Stimulated activated CD4-positive, alpha-beta T cell treated with anti-CD3 and anti-CD28 coated beads, TNF-alpha, amount 100 ng/mL, for 4 hours (primary cell): ENCODE results near the gene DRAM1.
"Not testable (repeated sequence)": the region's sequence is repeated elsewhere in the genome, so short reads cannot be mapped to it uniquely, and the experiment has no call there.

Experiments used
- DNase-seq, 3 experiments: peaks; one replicate each; pipeline ENCODE4 v3.0.0-alpha.2; 2020; ENCODE audit warnings: low read depth in 3 of 3

Gene DRAM1

DNA sequence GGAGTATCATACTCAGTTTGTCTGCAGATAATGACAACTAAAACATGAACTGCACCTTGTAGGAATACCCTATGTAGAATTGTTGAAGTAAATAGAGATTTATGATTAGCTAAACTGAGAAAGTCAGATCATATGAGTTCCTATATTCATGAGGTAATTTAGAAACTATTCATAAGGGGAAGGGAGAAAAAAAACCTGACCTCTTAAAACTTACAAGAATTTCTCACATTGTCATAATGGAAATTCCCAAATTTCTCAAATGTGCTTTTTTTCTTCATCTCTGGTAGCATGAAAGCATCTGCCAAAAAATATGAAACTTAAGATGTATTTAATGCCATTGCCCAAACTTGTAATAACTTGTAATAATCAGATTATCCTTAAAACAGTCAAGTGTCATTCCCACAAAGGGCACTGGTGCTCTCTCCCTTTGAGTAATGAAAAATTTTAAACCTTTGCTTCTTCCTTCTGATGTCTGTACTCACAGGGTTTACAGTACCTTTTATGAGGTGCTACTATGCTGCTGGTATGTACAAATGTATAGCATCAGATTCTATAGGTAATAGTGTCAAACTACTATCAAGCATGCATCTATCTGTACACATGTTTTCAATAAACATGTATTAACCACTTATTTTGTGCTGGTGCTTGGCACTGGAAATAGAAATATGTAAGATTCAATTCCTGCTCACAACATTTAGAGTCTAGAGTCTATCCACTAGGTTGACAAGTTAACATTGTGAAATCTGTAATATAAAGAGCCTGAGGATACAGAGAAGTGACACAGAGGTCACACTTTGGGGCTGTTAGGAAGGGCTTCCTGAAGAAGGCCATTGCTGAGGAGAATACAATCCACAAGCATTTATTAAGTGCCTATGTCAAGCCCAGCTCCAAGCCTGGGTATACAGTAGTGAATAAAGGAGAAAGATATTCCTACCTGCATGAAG, 17.4 kb upstream of the DRAM1 start:
- DNase-seq, result no peak

DNA sequence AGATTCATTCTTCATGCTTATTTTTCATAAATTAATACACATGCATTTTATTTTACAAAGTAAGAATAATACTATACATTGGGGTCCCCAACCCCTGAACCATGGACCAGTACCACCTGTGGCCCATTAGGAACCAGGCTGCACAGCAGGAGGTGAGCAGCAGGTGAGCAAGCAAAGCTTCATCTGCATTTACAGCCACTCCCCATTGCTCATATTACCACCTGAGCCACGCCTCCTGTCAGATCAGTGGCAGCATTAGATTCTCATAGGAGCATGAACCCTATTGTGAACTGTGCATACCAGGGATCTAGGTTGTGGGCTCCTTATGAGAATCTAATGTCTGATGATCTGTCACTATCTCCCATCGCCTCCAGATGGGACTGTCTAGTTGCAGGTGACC, 15.7 kb upstream of the DRAM1 start:
- not testable (repeated sequence) for DNase-seq

DNA sequence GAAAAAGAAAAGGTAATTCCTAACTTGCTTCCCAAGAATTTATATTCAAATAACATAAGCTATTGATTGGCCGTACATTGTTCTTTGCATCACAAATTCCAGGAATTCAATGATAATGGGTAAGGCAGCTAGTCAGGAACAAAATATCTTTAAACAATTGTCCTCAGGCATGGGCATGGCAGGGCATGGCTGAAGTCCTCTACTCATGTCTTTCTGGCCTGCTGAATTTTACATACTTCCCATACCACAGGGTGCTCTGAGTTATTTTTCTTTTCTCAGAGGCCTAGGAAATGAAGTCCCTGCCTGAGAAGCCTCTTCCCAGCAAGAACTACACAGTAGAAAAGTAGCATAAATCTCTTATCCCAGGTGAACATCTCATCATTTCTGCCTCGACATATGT, 15.1 kb upstream of the DRAM1 start:
- DNase-seq, result no peak

DNA sequence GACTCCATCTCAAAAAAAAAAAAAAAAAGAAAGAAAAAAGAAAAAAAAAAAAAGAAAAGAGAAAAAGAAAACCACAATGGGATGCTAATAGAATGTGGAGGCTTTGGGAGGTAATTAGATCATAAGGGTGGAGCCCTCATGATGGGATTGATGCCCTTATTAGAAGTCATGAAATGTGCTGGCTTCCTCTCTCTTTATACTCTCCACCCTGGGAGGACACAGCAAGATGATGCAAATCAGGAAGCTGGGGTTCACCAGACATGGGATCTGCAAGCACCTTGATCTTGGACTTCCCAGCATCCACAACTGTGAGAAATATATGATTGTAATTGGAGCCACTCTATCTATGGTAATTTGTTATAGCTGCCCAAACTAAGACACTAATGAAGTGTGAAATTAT, 13.4 kb upstream of the DRAM1 start:
- DNase-seq, result no peak

GRCh38 chr12:101866615-101867373, 10.6 kb upstream of the DRAM1 start:
- no peak for DNase-seq

DNA sequence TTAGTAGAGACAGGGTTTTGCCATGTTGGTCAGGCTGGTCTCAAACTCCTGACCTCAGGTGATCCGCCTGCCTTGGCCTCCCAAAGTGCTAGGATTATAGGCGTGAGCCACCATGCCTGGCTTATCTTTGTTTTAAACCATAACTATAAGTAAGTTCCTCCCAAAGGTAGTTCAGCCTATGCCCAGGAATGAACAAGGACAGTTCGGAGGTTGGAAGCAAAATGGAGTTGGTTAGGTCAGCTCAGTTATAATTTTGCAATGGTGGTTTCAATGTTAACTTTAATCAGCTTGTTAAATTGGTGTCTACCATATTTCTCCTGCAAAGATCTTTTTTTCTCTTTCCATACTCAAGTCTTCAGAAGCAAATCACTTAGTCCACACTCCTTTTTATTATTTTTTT, 9.8 kb upstream of the DRAM1 start:
- DNase-seq, result not testable (repeated sequence)

GRCh38 chr12:101870925-101871324, 6.5 kb upstream of the DRAM1 start:
- no peak for DNase-seq

- no peak for DNase-seq
These were observed 2.2 kb upstream of the DRAM1 start for GRCh38 chr12:101875162-101875561.

- no peak for DNase-seq
These were observed 989 bp upstream of the DRAM1 start for GRCh38 chr12:101876322-101876860.

DNA sequence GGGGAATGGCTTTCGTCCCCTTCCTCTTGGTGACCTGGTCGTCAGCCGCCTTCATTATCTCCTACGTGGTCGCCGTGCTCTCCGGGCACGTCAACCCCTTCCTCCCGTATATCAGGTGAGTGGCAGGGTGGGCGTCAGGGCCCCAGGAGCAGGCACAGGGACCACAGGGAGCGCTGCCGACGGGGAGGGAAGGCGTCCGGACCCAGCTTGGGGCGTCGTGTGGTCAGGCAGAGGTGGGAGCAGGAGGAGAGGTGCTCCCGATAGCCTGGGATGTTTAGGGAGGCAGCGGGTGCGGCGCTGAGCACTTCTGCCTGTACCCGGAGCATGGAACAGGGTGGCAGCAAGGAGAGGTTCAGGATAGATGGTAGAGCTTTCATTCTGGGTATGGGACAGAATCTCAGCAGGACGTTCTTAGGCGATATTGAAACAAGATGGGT, 444 bp downstream of the DRAM1 start:
- DNase-seq, result no peak

DNA sequence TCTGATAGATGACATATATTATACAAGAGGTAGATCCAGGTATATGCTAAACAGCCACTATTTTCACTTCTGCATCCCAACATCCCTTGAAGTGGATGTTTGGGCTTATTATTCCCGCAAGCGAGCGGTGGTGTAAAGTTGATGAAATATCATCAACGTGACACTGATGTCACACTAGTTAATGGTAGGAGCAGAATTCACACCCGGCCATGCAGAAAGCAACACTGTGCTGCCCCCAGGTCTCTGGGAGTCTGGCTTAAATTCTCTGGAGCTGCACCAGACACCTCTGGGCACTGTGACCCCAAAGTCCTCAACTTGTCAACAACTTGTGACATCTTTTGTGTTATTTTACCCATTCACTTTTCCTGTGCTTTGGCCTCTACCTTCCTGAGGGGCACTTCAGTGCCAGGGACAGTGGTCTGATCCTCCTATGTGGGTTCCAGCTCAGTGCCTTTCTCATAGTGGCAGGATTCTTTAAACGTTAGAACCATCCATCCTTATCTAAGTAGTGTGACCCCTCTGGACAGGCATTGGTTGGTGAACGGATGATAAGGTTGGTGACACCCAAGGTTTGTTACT, 952 bp downstream of the DRAM1 start:
- no peak for DNase-seq

GRCh38 chr12:101880769-101881168, 3.4 kb downstream of the DRAM1 start:
- no peak for DNase-seq

DNA sequence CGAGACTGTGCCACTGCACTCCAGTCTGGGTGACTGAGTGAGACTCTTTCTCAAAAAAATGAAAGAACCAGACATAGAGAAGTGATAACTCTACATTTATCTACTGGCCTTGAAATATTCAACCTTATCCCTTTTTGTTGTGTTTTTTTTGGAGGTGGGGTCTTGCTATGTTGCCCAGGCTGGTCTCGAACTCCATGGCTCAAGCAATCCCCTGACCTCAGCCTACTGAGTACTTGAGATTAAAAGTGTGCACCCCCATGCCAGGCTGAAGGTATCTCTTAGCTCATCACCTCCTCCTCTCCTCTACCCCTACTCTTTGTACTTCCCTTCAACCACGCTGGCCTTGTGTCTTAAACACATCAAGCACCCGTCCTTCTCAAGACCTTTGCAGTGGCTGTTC, 3.8 kb downstream of the DRAM1 start:
- no peak for DNase-seq

DNA sequence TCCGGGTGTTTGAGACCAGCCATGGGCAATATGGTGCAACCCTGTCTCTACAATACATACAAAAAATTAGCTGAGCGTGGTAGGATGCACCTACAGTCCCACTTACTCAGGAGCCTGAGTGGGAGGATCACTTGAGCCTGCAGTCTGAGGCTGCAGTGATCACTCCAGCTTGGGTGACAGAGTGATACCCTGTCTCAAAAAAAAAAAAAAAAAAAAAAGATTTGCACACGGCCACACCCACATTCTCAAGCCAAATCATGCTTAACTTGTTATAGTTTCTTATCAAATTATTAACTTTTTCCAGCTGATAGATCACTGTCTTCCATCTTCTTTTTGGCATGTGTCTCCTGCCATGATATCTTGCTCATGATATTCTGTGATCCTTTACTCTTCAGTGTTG, 6.8 kb downstream of the DRAM1 start:
- DNase-seq, result no peak

DNA sequence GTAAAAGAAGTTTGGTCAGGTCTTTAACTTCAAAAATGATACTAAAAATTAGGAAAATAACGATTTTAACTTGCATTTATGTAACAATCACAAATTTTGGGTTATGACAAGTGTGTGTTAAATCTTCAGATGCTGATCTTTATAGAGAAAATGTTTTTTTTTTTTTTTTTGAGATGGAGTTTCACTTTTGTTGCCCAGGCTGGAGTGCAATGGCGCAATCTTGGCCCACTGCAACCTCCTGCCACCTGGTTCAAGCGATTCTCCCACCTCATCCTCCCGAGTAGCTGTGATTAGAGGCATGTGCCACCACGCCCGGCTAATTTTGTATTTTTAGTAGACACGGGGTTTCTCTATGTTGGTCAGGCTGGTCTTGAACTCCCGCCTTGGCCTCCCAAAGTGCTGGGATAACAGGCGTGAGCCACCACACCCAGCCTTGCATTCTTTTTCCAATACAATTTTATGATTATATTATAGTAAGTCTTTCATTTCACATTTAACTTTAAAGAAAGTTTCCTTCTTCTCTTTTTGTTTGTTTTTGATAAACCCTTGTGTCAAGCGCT, 7.5 kb downstream of the DRAM1 start:
- DNase-seq, result not testable (repeated sequence)

DNA sequence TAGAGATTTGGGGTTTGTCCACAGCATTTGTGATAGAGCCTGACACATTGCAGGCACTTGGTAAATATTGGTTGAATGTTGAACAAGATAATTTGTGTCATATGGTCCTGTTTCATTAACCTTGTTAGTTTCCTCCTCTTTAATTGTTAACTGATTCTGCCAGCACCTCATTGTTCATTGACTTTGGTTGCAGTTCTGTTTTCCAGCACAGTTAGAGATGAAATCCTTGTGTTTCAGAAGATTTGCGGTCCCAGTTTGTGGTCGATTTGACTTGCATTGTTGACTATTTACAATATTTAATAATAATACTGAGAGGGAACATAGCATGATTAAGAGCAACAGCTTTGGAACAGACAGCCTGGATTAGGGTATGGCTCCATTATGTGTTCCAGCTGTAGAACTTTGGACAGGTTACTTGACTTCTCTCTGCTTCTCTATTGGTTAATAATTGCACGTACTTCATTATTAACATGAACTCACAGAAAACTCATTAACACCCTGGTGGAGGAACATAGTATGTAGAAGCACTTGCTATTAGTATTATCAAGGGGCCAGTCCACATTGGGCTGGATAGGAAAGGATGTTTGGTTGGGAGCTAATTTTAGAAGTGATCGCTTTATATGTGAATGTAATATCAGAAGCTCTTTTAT, 8.7 kb downstream of the DRAM1 start:
- DNase-seq, result no peak

GRCh38 chr12:101889211-101889752, 11.9 kb downstream of the DRAM1 start:
- no peak for DNase-seq

- DNase-seq, result no peak
These were observed 14.1 kb downstream of the DRAM1 start for GRCh38 chr12:101891462-101891971.

GRCh38 chr12:101892794-101893193, 15.4 kb downstream of the DRAM1 start:
- no peak for DNase-seq

GRCh38 chr12:101901777-101902176, 24.4 kb downstream of the DRAM1 start:
- DNase-seq, result no peak

- no peak for DNase-seq
These were observed 25.3 kb downstream of the DRAM1 start for GRCh38 chr12:101902641-101903040.
